Brain microvascular endothelial cell (primary cell): ENCODE measurements around the gene KLHL13.
"Not testable (repeated sequence)": the region's sequence is repeated elsewhere in the genome, so short reads cannot be mapped to it uniquely, and the experiment has no call there.

Experiments
- DNase-seq: peaks from one replicate; pipeline ENCODE4 v3.0.0-alpha.2; 2020
- H3K27ac ChIP-seq: fragments of 250-450 bp; sonication (Bioruptor Pico); 2 replicates; pipeline ENCODE4 v1.5.1; 2020; ENCODE audit warnings: mild to moderate bottlenecking, moderate library complexity
- H3K27me3 ChIP-seq: fragments of 250-450 bp; sonication (Bioruptor Pico); replicated peaks from 2 replicates; pipeline ENCODE4 v1.5.1; 2020; ENCODE audit warnings: mild to moderate bottlenecking
- H3K36me3 ChIP-seq: fragments of 250-450 bp; sonication (Bioruptor Pico); replicated peaks from 2 replicates; pipeline ENCODE4 v1.5.1; 2020; ENCODE audit warnings: mild to moderate bottlenecking
- H3K4me3 ChIP-seq: 2 replicates; pipeline ENCODE4 v1.5.1; 2011; ENCODE audit warnings: low read depth, mild to moderate bottlenecking, control low read depth, low read length, moderate library complexity
- CTCF ChIP-seq: IDR thresholded peaks from 2 replicates; pipeline ENCODE4 v1.5.1; 2011; ENCODE audit warnings: low read depth, mild to moderate bottlenecking, moderate library complexity, low read length, control low read depth, inconsistent platforms; ENCODE audit errors: missing control alignments
- in situ Hi-C: cut with HindIII; loops from 2 replicates; pipeline ENCODE4 v1.10.0; 2017; ENCODE audit warnings: low sequenced_read_pairs, low pct_ligation_motif_present

Gene KLHL13

GRCh38 chrX:118128724-118129123, 12.1 kb upstream of the KLHL13 start:
- no peak for DNase-seq
- TF ChIP-seq CTCF = no peak
- Histone ChIP-seq H3K27ac (no peak overlapping the region), H3K36me3 (no peaks in the 10 kb centered on the region), H3K27me3 (no peaks in the 10 kb centered on the region), H3K4me3 (no peak overlapping the region)
- in situ Hi-C loops = no loop called here

DNA sequence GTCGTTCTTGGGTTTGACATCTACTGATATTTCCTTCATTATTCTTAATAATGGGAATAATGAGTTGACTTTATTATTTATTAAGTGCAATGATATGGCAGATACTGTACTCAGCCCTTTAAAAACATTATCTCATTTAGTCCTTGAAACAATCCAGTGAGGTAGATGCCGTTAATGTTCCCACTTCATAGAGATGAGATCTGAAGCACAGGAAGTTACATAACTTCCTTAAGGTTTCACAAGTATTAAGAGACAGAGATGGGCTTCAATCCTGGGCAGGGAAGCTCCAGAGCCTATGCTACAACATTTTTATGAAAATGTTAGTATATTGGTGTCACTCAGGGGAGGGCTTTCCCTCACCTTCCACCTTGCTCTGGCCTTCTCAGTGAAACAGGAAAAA, 9.7 kb upstream of the KLHL13 start:
- Histone ChIP-seq H3K27ac (no peak overlapping the region), H3K36me3 (no peaks in the 10 kb centered on the region), H3K4me3 (no peak overlapping the region), H3K27me3 (no peaks in the 10 kb centered on the region)
- DNase-seq = no peak
- no peak for TF ChIP-seq CTCF
- in situ Hi-C loops = no loop called here

GRCh38 chrX:118124243-118124642, 7.6 kb upstream of the KLHL13 start:
- H3K4me3 ChIP-seq, DNase-seq, H3K36me3 ChIP-seq, H3K27ac ChIP-seq, in situ Hi-C loops, H3K27me3 ChIP-seq: not testable (repeated sequence)

DNA sequence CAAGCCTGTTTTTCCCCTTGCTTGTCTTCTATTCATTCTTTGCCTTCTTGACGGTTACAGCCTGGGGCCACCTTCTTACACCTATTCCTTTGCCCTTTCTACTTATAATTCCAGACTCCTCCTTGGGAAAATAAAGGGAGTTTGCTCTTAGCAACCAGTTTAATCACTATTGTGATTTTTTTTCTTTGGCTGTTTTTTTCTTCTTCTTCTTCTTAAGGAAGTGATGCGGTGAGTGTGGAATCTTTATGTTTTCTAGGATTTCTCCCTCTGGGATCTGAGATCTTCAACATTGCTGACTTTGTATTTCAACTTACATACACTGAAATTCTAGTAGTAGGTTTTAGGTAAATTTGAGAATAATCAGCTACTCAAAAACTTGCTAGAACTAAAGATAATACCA, 1.1 kb upstream of the KLHL13 start:
- in situ Hi-C loops = no loop called here
- DNase-seq = no peak
- H3K36me3 ChIP-seq = no peaks in the 10 kb centered on the region

DNA sequence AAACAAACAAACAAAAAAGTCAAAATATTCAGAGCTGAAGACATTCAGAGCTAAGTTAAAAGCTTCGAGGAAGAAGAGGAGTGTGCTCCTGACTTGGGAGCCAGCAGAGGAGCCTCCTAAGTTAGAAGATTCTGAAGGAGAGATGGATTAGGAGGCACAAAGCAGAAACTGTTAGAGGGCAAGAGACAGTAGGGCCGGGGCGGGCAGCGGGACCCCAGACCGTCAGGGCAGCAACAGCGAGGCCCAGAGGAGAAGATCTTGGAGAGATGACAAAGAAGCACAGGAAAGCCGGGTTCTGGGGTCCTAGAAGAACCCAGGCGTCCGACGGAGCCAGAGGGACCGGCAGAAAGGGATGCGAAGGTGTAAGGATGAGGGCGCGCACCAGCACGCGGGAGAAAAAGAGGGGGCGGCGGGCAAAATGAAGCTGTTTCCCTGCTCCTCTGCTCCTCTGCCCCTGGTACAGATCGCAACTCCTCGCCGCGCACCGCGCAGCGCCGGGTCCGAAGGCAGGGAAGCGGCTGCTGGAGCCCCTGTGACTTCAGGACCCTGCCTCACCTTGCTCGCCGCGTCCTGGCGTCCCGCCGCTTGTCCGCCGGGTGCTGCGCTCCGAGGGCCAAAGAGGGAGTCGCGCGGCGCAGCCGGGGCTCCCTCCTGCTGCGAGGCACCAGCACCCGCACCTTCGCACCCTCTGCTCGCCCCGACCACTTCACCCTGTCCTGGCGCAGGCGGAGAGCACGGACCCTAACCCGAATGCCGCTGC, 477 bp downstream of the KLHL13 start:
- H3K27ac ChIP-seq = no peak overlapping the region
- in situ Hi-C loops = no loop called here
- no peak for DNase-seq

More for the DNA sequence above, 1.1 kb upstream of the KLHL13 start:
- H3K27me3 ChIP-seq = no peaks in the 10 kb centered on the region
- TF ChIP-seq CTCF = no peak
- H3K27ac ChIP-seq = no peak overlapping the region
- H3K4me3 ChIP-seq = no peak overlapping the region

DNA sequence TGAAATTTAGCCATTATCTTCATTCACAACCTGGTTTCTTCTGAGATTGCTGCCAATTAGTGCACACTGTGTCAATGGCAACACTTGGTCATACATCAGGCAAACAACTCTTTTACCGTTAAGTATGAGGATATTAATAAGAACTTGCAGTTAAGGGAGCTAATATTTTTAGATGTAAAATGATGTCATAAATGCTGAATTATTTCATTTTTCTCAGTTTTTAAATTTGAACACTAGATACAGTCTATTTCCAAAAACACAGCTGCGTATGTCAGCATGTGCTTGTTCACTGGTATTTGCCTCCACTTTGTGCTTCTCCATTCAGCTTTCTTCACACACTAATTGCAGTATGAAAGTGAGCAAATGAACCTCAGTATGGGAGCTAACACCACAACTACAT, 1.6 kb downstream of the KLHL13 start:
- TF ChIP-seq CTCF = no peak
- no peaks in the 10 kb centered on the region for H3K36me3 ChIP-seq
- H3K27ac ChIP-seq = no peak overlapping the region
- no peaks in the 10 kb centered on the region for H3K27me3 ChIP-seq
- no peak overlapping the region for H3K4me3 ChIP-seq
- in situ Hi-C loops = no loop called here
- no peak for DNase-seq

More for the DNA sequence above, 477 bp downstream of the KLHL13 start:
- Histone ChIP-seq H3K27me3 (no peaks in the 10 kb centered on the region), H3K4me3 (peak overlapping the region; percentile 60), H3K36me3 (no peaks in the 10 kb centered on the region)
- no peak for TF ChIP-seq CTCF
